ENCODE data around the gene GNPTAB. TPM values are rescaled to one million over a fixed set of nuclear protein-coding genes. Genes with fewer than 3 reads are reported as not detected.

Gene GNPTAB
- total and polyA plus RNA-seq, 2 of the 4 experiments (the other 2 are of a cell fraction), result 16.0 to 24.2 TPM

DNA sequence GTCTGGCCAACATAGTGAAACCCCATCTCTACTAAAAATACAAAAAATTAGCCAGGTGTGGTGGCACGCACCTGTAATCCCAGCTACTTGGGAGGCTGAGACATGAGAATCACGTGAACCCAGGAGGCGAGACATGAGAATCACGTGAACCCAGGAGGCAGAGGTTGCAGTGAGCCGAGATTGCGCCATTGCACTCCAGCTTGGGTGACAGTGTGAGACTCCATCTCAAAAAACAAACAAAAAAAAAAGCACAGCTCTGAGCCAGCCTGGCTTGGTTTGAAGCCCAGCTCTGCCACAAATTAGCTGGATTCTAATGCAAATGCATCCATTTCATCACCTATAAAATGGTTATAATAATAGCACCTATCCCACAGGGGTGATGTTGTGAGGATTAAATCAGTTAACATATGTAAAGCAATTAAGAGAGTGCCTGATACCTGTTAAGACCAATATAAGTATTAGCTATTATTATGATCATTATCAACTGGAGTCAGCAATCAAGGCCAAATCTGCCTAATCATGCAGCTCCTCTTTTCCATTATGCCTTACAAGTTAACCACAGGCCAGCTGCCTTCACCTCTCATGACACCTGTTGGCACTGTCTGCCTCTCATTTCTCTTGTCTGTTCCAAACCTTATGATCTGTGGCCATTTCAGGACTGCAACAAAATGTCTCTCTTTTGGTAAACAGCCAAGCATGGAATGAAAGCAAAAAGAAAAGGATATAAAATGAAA, 2.1 kb downstream of the GNPTAB start:
- no peak overlapping the region for H2BK120ac ChIP-seq (ENCODE audit: low read depth, low read length)
- ATAC-seq (ENCODE audit: low read depth), result no peak
- no peaks in the 10 kb centered on the region for H3K9me1 ChIP-seq (ENCODE audit: insufficient read depth, low read length)
- H2AFZ ChIP-seq (replicated peaks; ENCODE audit: low read length, poor library complexity), result no peak overlapping the region
- no peak overlapping the region for H3K9ac ChIP-seq (ENCODE audit: low read depth, low read length)
- no peak overlapping the region; a peak in 1 of 4 replicates for H4K8ac ChIP-seq (ENCODE audit: low read depth in 2 of 2, low read length in 2 of 2)
- no peaks in the 10 kb centered on the region for H3K27me3 ChIP-seq (ENCODE audit: control insufficient read depth, insufficient read depth, low read length)
- H4K91ac ChIP-seq (ENCODE audit: insufficient read depth, low read depth, low read length), result no peak overlapping the region
- no peak overlapping the region for H2AK9ac ChIP-seq (replicated peaks; ENCODE audit: low read depth, low read length, poor library complexity)
- H4K5ac ChIP-seq (ENCODE audit: low read depth, low read length), result no peak overlapping the region
- no peak overlapping the region for H2BK20ac ChIP-seq (ENCODE audit: low read depth, low read length)
- no TSS peak for BruUV-seq (replicated peaks)
- TF ChIP-seq RAD21 (IDR thresholded peaks at IDR 0.05; ENCODE audit: low read length) (no peak), FOS (IDR thresholded peaks at IDR 0.05; ENCODE audit: low read depth, low read length) (no peak)
- no peak overlapping the region for H2BK5ac ChIP-seq (ENCODE audit: low read depth, low read length, poor library complexity, severe bottlenecking)
- H3K9me3 ChIP-seq (ENCODE audit: control insufficient read depth, insufficient read depth, low read length), result no peaks in the 10 kb centered on the region
- in situ Hi-C loops (cut with MboI; ENCODE audit: low sequenced_read_pairs), result loop anchor here (5.0 kb wide), 1 partner anchor 51 kb away; no protein-coding TSS in a partner anchor
- H3K56ac ChIP-seq (ENCODE audit: extremely low read depth, insufficient read depth, low read length), result no peak overlapping the region
- H3K27ac ChIP-seq (ENCODE audit: insufficient read depth, low read length), result no peak overlapping the region
- H3K14ac ChIP-seq (replicated peaks; ENCODE audit: low read depth, low read length), result no peak overlapping the region
- no peak overlapping the region for H2AK5ac ChIP-seq (ENCODE audit: low read depth, low read length)
- no peak overlapping the region for H3K4ac ChIP-seq (ENCODE audit: low read depth, low read length)
- POLR2A ChIA-PET (ENCODE audit: unreplicated experiment), result no interaction called here
- H3K36me3 ChIP-seq (ENCODE audit: control insufficient read depth, insufficient read depth, low read length), result no peaks in the 10 kb centered on the region
- H4K20me1 ChIP-seq (ENCODE audit: insufficient read depth, low read length), result peaks cover 5% of the 10 kb centered on the region; the same call in 1 of the 2 replicates
- H3K4me3 ChIP-seq (ENCODE audit: insufficient read depth, low read depth, low read length), result no peak overlapping the region
- no CpG with 5 or more reads among the region's 6 CpGs for WGBS, 2 experiments (ENCODE audit: extremely low coverage in 2 of 2, insufficient read length in 1 of 2)
- no peak overlapping the region for H2BK15ac ChIP-seq (ENCODE audit: low read depth, low read length)
- no peak for DNase-seq
- H3K4me1 ChIP-seq (ENCODE audit: control insufficient read depth, insufficient read depth, low read length), result no peaks in the 10 kb centered on the region; the same call in 1 of the 2 replicates
- intact Hi-C loops (cut with micrococcal nuclease), result no loop called here
- peaks cover 16 to 39% of the 10 kb centered on the region in 2 experiments for H3K79me1 ChIP-seq (ENCODE audit: low read depth in 1 of 2, low read length in 2 of 2)
- CTCF ChIA-PET, result interaction anchor here (1.1 to 4.4 kb wide), 3 partner anchors 11 to 55 kb away, joined by 6 to 19 read pairs (median 18); no protein-coding TSS in a partner anchor
- H3K4me2 ChIP-seq (ENCODE audit: low read depth, low read length), result no peak overlapping the region
- dilution Hi-C loops (cut with HindIII; ENCODE audit: low sequenced_read_pairs, unreplicated experiment), result no loop called here
- H3K18ac ChIP-seq (ENCODE audit: low read depth, low read length), result no peak overlapping the region
- H3K23ac ChIP-seq (ENCODE audit: low read depth, low read length), result no peak overlapping the region
